ENCODE measurements around the gene ISCA2. TPM values are rescaled to one million over a fixed set of nuclear protein-coding genes. Genes with fewer than 3 reads are reported as not detected.

ISCA2 gene
- total and polyA plus RNA-seq, 2 donors (not counting 1 experiment from before 2014, with no cell fraction given) = 14.1 to 28.3 TPM

GRCh38 chr14:74507840-74508239 is 14.3 kb downstream of the ISCA2 start:
- H3K27ac Mint-ChIP-seq = no peak overlapping the region
- no peak overlapping the region for H3K4me3 Mint-ChIP-seq
- 34% methylated on average over 4 of the region's 5 CpGs for WGBS (ENCODE audit: insufficient coverage)
- H4K20me1 ChIP-seq (ENCODE audit: control insufficient read depth, insufficient read depth, low read length, poor library complexity, severe bottlenecking) = no peaks in the 10 kb centered on the region
- peaks cover 18% of the 10 kb centered on the region for H3K27me3 Mint-ChIP-seq
- H3K27me3 ChIP-seq (replicated peaks in 1 of 4; ENCODE audit: control extremely low read depth in 1 of 4, control insufficient read depth in 3 of 4, insufficient read depth in 4 of 4, low read length in 3 of 4) = peaks cover 0 to 9% (median 0%) of the 10 kb centered on the region in 4 experiments
- no peak for TF ChIP-seq EZH2 (IDR thresholded peaks at IDR 0.05; ENCODE audit: borderline replicate concordance, insufficient read depth, low read depth, low read length, poor library complexity, severe bottlenecking)
- TF ChIP-seq CTCF (IDR thresholded peaks at IDR 0.05) = no peak
- H3K9ac ChIP-seq (ENCODE audit: low read length) = no peak overlapping the region
- no peak overlapping the region for H3K27ac ChIP-seq (ENCODE audit: low read length in 2 of 2)
- H3K4me2 ChIP-seq (replicated peaks; ENCODE audit: low read depth, low read length, poor library complexity, severe bottlenecking) = no peak overlapping the region
- intact Hi-C loops (cut with micrococcal nuclease) = no loop called here
- no peak overlapping the region for H3K4me3 ChIP-seq (ENCODE audit: control extremely low read depth in 1 of 5, extremely low read depth in 1 of 5, insufficient read depth in 1 of 5, low read depth in 2 of 5, low read length in 4 of 5)
- peaks cover 18% of the 10 kb centered on the region for H3K4me1 Mint-ChIP-seq
- no peaks in the 10 kb centered on the region for H3K79me2 ChIP-seq (ENCODE audit: control insufficient read depth, insufficient read depth, low read length)
- ATAC-seq (ENCODE audit: low read depth) (no peak), DNase-seq (no peak)
- CTCF ChIA-PET = no interaction called here
- no peak overlapping the region for H2AFZ ChIP-seq (ENCODE audit: insufficient read depth, low read depth, low read length, poor library complexity, severe bottlenecking)
- H3K36me3 ChIP-seq (replicated peaks in 1 of 2; ENCODE audit: control extremely low read depth in 1 of 2, control insufficient read depth in 1 of 2, extremely low read depth in 1 of 2, insufficient read depth in 2 of 2, low read length in 1 of 2) = no peaks in the 10 kb centered on the region
- no peaks in the 10 kb centered on the region for H3K9me3 ChIP-seq (ENCODE audit: control extremely low read depth in 1 of 3, control insufficient read depth in 2 of 3, insufficient read depth in 1 of 3, low read length in 2 of 3)
- POLR2A ChIA-PET = no interaction called here
- peaks cover 12 to 18% of the 10 kb centered on the region in 2 donors for H3K4me1 ChIP-seq (ENCODE audit: control insufficient read depth in 2 of 2, insufficient read depth in 2 of 2, low read length in 2 of 2)
- no peaks in the 10 kb centered on the region for H3K9me3 Mint-ChIP-seq (ENCODE audit: insufficient read depth)

GRCh38 chr14:74508292-74508731 is 14.7 kb downstream of the ISCA2 start:
- Histone ChIP-seq H3K4me1 (ENCODE audit: control insufficient read depth in 2 of 2, insufficient read depth in 2 of 2, low read length in 2 of 2) (peaks cover 12 to 18% of the 10 kb centered on the region in 2 donors), H3K27ac (ENCODE audit: low read length in 2 of 2) (no peak overlapping the region), H3K79me2 (ENCODE audit: control insufficient read depth, insufficient read depth, low read length) (no peaks in the 10 kb centered on the region), H3K36me3 (replicated peaks in 1 of 2; ENCODE audit: control extremely low read depth in 1 of 2, control insufficient read depth in 1 of 2, extremely low read depth in 1 of 2, insufficient read depth in 2 of 2, low read length in 1 of 2) (no peaks in the 10 kb centered on the region), H3K4me2 (replicated peaks; ENCODE audit: low read depth, low read length, poor library complexity, severe bottlenecking) (no peak overlapping the region), H4K20me1 (ENCODE audit: control insufficient read depth, insufficient read depth, low read length, poor library complexity, severe bottlenecking) (no peaks in the 10 kb centered on the region), H3K9me3 (ENCODE audit: control extremely low read depth in 1 of 3, control insufficient read depth in 2 of 3, insufficient read depth in 1 of 3, low read length in 2 of 3) (no peaks in the 10 kb centered on the region), H3K4me3 (ENCODE audit: control extremely low read depth in 1 of 5, extremely low read depth in 1 of 5, insufficient read depth in 1 of 5, low read depth in 2 of 5, low read length in 4 of 5) (no peak overlapping the region), H3K27me3 (replicated peaks in 1 of 4; ENCODE audit: control extremely low read depth in 1 of 4, control insufficient read depth in 3 of 4, insufficient read depth in 4 of 4, low read length in 3 of 4) (peaks cover 0 to 11% (median 0%) of the 10 kb centered on the region in 4 experiments), H3K9ac (ENCODE audit: low read length) (no peak overlapping the region), H2AFZ (ENCODE audit: insufficient read depth, low read depth, low read length, poor library complexity, severe bottlenecking) (no peak overlapping the region)
- Mint-ChIP-seq H3K4me3 (no peak overlapping the region), H3K27ac (no peak overlapping the region), H3K4me1 (peaks cover 18% of the 10 kb centered on the region), H3K9me3 (ENCODE audit: insufficient read depth) (no peaks in the 10 kb centered on the region), H3K27me3 (peaks cover 23% of the 10 kb centered on the region)
- TF ChIP-seq CTCF (IDR thresholded peaks at IDR 0.05) = no peak
- WGBS (ENCODE audit: insufficient coverage) = 81% methylated on average over 4 of the region's 15 CpGs
- no peak for DNase-seq
- ChIA-PET CTCF (no interaction called here), POLR2A (no interaction called here)
- intact Hi-C loops (cut with micrococcal nuclease) = no loop called here
- no peak for ATAC-seq (ENCODE audit: low read depth)
